Measurements from ENCODE around the gene TMEM271.

The TMEM271 gene

GRCh38 chr4:544386-545105 lies 31.5 kb downstream of the TMEM271 start:
- Histone ChIP-seq H3K27me3 (ENCODE audit: insufficient read depth, poor library complexity, severe bottlenecking) (no peaks in the 10 kb centered on the region), H3K27ac (replicated peaks) (no peak overlapping the region), H3K4me3 (replicated peaks; ENCODE audit: insufficient read depth, low read length) (no peak overlapping the region)
- no peak for TF ChIP-seq REST (IDR thresholded peaks at IDR 0.05; ENCODE audit: insufficient replicate concordance, low read depth)
- TF ChIP-seq, protein P1, sequence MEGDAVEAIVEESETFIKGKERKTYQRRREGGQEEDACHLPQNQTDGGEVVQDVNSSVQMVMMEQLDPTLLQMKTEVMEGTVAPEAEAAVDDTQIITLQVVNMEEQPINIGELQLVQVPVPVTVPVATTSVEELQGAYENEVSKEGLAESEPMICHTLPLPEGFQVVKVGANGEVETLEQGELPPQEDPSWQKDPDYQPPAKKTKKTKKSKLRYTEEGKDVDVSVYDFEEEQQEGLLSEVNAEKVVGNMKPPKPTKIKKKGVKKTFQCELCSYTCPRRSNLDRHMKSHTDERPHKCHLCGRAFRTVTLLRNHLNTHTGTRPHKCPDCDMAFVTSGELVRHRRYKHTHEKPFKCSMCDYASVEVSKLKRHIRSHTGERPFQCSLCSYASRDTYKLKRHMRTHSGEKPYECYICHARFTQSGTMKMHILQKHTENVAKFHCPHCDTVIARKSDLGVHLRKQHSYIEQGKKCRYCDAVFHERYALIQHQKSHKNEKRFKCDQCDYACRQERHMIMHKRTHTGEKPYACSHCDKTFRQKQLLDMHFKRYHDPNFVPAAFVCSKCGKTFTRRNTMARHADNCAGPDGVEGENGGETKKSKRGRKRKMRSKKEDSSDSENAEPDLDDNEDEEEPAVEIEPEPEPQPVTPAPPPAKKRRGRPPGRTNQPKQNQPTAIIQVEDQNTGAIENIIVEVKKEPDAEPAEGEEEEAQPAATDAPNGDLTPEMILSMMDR (IDR thresholded peaks at IDR 0.05; ENCODE audit: insufficient read depth, low read length): no peak
- no peak for TF ChIP-seq SPI1 (IDR thresholded peaks at IDR 0.05; ENCODE audit: borderline replicate concordance, low read depth)
- TF ChIP-seq GABPA (IDR thresholded peaks at IDR 0.05; ENCODE audit: low read depth): no peak
- no peak for TF ChIP-seq POLR2AphosphoS5 (IDR thresholded peaks at IDR 0.05; ENCODE audit: low read depth)
- DNase-seq (ENCODE audit: low read depth in 1 of 2, low spot score in 1 of 2): no peak

- TF ChIP-seq, protein P1 (IDR thresholded peaks at IDR 0.05; ENCODE audit: insufficient read depth, low read length): no peak
- TF ChIP-seq POLR2AphosphoS5 (IDR thresholded peaks at IDR 0.05; ENCODE audit: low read depth) (no peak), GABPA (IDR thresholded peaks at IDR 0.05; ENCODE audit: low read depth) (no peak), REST (IDR thresholded peaks at IDR 0.05; ENCODE audit: insufficient replicate concordance, low read depth) (no peak)
- no peak overlapping the region for H3K27ac ChIP-seq (replicated peaks)
- H3K27me3 ChIP-seq (ENCODE audit: insufficient read depth, poor library complexity, severe bottlenecking): no peaks in the 10 kb centered on the region
- DNase-seq (ENCODE audit: low read depth in 1 of 2, low spot score in 1 of 2): no peak
- no peak overlapping the region for H3K4me3 ChIP-seq (replicated peaks; ENCODE audit: insufficient read depth, low read length)
These were observed 34.8 kb downstream of the TMEM271 start for GRCh38 chr4:541271-541670.

- TF ChIP-seq, protein P1 (IDR thresholded peaks at IDR 0.05; ENCODE audit: insufficient read depth, low read length): no peak
- TF ChIP-seq POLR2AphosphoS5 (IDR thresholded peaks at IDR 0.05; ENCODE audit: low read depth) (no peak), SPI1 (IDR thresholded peaks at IDR 0.05; ENCODE audit: borderline replicate concordance, low read depth) (no peak), REST (IDR thresholded peaks at IDR 0.05; ENCODE audit: insufficient replicate concordance, low read depth) (no peak), GABPA (IDR thresholded peaks at IDR 0.05; ENCODE audit: low read depth) (no peak)
- no peak overlapping the region for H3K4me3 ChIP-seq (replicated peaks; ENCODE audit: insufficient read depth, low read length)
- no peak for DNase-seq (ENCODE audit: low read depth in 1 of 2, low spot score in 1 of 2)
- no peak overlapping the region for H3K27ac ChIP-seq (replicated peaks)
- H3K27me3 ChIP-seq (ENCODE audit: insufficient read depth, poor library complexity, severe bottlenecking): no peaks in the 10 kb centered on the region
These were observed 37.5 kb downstream of the TMEM271 start for GRCh38 chr4:538542-539142.

Data from HL-60 (cell line).